Measurements from ENCODE around the gene SMIM22. TPM values are rescaled to one million over a fixed set of nuclear protein-coding genes. Genes with fewer than 3 reads are reported as not detected.

The SMIM22 gene
- total RNA-seq, 6 experiments from 2014 or later: not detected

- Mint-ChIP-seq H3K27ac (peak overlapping the region; percentile 90), H3K4me1 (ENCODE audit: low read depth) (peaks cover 26% of the 10 kb centered on the region), H3K9me3 (no peaks in the 10 kb centered on the region), H3K36me3 (ENCODE audit: low read depth) (peaks cover 1% of the 10 kb centered on the region; the same call in 1 of the 2 replicates), H3K27me3 (ENCODE audit: insufficient read depth) (no peaks in the 10 kb centered on the region; the same call in 1 of the 2 replicates), H3K4me3 (peak overlapping the region; percentile 93)
- TF ChIP-seq CTCF (IDR thresholded peaks at IDR 0.05): no peak
- no peak for DNase-seq
These were observed 29.4 kb upstream of the SMIM22 start for GRCh38 chr16:4765511-4766474.

GRCh38 chr16:4766875-4767628, 28.1 kb upstream of the SMIM22 start, which contains the start of gene ZNF500:
Gene ZNF500 (minus strand): TSS chr16:4767162. CDS start chr16:4765978, 1,184 bp downstream.
- Mint-ChIP-seq H3K27me3 (ENCODE audit: insufficient read depth) (no peaks in the 10 kb centered on the region; the same call in 1 of the 2 replicates), H3K9me3 (no peaks in the 10 kb centered on the region), H3K4me3 (peak within 1 kb of the TSS; percentile 93), H3K4me1 (ENCODE audit: low read depth) (peaks cover 26% of the 10 kb centered on the region), H3K36me3 (ENCODE audit: low read depth) (no peaks in the 10 kb centered on the region), H3K27ac (peak within 1 kb of the TSS; percentile 94)
- peak; percentile 96 for DNase-seq
- TF ChIP-seq CTCF (IDR thresholded peaks at IDR 0.05): no peak

GRCh38 chr16:4767872-4768548, 27.2 kb upstream of the SMIM22 start:
- TF ChIP-seq CTCF (IDR thresholded peaks at IDR 0.05): no peak
- Mint-ChIP-seq H3K27me3 (ENCODE audit: insufficient read depth) (no peaks in the 10 kb centered on the region; the same call in 1 of the 2 replicates), H3K4me3 (peak overlapping the region; percentile 88), H3K4me1 (ENCODE audit: low read depth) (peaks cover 26% of the 10 kb centered on the region), H3K36me3 (ENCODE audit: low read depth) (no peaks in the 10 kb centered on the region), H3K27ac (peak overlapping the region; percentile 94), H3K9me3 (no peaks in the 10 kb centered on the region)
- DNase-seq: no peak

- peak; percentile 93 for DNase-seq
- Mint-ChIP-seq H3K9me3 (no peaks in the 10 kb centered on the region), H3K27me3 (ENCODE audit: insufficient read depth) (no peaks in the 10 kb centered on the region; the same call in 1 of the 2 replicates), H3K27ac (peak overlapping the region; percentile 94), H3K4me1 (ENCODE audit: low read depth) (peaks cover 27% of the 10 kb centered on the region), H3K4me3 (peak overlapping the region; percentile 88), H3K36me3 (ENCODE audit: low read depth) (no peaks in the 10 kb centered on the region)
- TF ChIP-seq CTCF (IDR thresholded peaks at IDR 0.05): no peak
These were observed 26.4 kb upstream of the SMIM22 start for GRCh38 chr16:4768549-4769305.

All from HFFc6 (cell line).